Ishikawa (cell line): ENCODE results near the gene CA10.
A peak's percentile ranks its signal among the peaks of the same experiment; 100 is the strongest.

Experiments
- CEBPB ChIP-seq: IDR thresholded peaks from 2 replicates; pipeline ENCODE4 v1.6.1; 2012
- CREB1 ChIP-seq: IDR thresholded peaks from 2 replicates; pipeline ENCODE4 v1.6.1; 2012; ENCODE audit warnings: low read depth
- EGR1 ChIP-seq: IDR thresholded peaks from 2 replicates; pipeline ENCODE4 v1.6.1; 2012
- EP300 ChIP-seq: IDR thresholded peaks from 2 replicates; pipeline ENCODE4 v1.6.1; 2012; ENCODE audit warnings: borderline replicate concordance
- FOXM1 ChIP-seq: IDR thresholded peaks from 2 replicates; pipeline ENCODE4 v1.6.1; 2012; ENCODE audit warnings: low read depth, borderline replicate concordance
- MAX ChIP-seq: IDR thresholded peaks from 2 replicates; pipeline ENCODE4 v1.6.1; 2012
- NFIC ChIP-seq: IDR thresholded peaks from 2 replicates; pipeline ENCODE4 v1.6.1; 2012
- RAD21 ChIP-seq: IDR thresholded peaks from 2 replicates; pipeline ENCODE4 v1.6.1; 2012; ENCODE audit warnings: low read depth
- REST ChIP-seq: IDR thresholded peaks from 2 replicates; pipeline ENCODE4 v1.6.1; 2012; ENCODE audit warnings: low read depth, mild to moderate bottlenecking
- TAF1 ChIP-seq: IDR thresholded peaks from 2 replicates; pipeline ENCODE4 v1.6.1; 2012; ENCODE audit warnings: low read depth, mild to moderate bottlenecking
- TCF12 ChIP-seq: IDR thresholded peaks from 2 replicates; pipeline ENCODE4 v1.6.1; 2012; ENCODE audit warnings: low read depth
- TEAD4 ChIP-seq: IDR thresholded peaks from 2 replicates; pipeline ENCODE4 v1.6.1; 2012
- USF1 ChIP-seq: IDR thresholded peaks from 2 replicates; pipeline ENCODE4 v1.6.1; 2012
- YY1 ChIP-seq: IDR thresholded peaks from 2 replicates; pipeline ENCODE4 v1.6.1; 2012; ENCODE audit warnings: low read depth
- ZBTB7A ChIP-seq: IDR thresholded peaks from 2 replicates; pipeline ENCODE4 v1.6.1; 2012; ENCODE audit warnings: low read depth

The CA10 gene

GRCh38 chr17:51636291-51636690 lies 522.2 kb downstream of the CA10 start:
- no peak for TF ChIP-seq YY1
- no peak for TF ChIP-seq CREB1
- no peak for TF ChIP-seq REST
- TF ChIP-seq EP300: no peak
- peak; percentile 45 for TF ChIP-seq TEAD4

GRCh38 chr17:51630101-51630671 lies 528.3 kb downstream of the CA10 start:
- TF ChIP-seq EGR1: no peak
- TF ChIP-seq CEBPB: no peak
- TF ChIP-seq FOXM1: no peak
- TF ChIP-seq REST: no peak
- no peak for TF ChIP-seq USF1

DNA sequence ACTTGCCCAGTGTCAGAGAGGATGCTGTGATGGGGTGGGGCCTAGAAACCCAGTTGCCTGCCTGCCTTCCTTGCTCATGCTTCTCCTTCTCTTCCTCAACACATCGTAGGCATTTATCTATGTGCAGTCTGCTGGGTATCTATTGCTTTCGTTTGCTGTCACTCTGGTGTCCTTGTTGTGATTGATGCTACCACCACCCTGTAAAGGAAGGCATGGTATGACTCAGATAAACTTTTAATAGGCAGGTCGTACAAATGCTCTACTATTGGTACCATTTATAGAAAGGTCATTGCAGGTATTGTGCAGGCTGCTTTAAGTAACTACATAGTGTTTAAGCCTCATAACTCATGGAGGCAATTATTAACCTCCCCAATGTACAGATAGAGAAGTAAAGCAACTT lies 529.3 kb downstream of the CA10 start:
- TF ChIP-seq MAX (no peak), REST (no peak), USF1 (no peak), TAF1 (no peak), NFIC (no peak), CREB1 (no peak), TEAD4 (no peak), TCF12 (no peak), RAD21 (no peak)

GRCh38 chr17:51627779-51628178 lies 530.7 kb downstream of the CA10 start:
- TF ChIP-seq TEAD4: no peak
- TF ChIP-seq RAD21: no peak
- no peak for TF ChIP-seq EGR1
- TF ChIP-seq FOXM1: no peak
- TF ChIP-seq YY1: no peak
- no peak for TF ChIP-seq USF1
- no peak for TF ChIP-seq NFIC
- TF ChIP-seq CEBPB: no peak
- no peak for TF ChIP-seq EP300
- no peak for TF ChIP-seq ZBTB7A
- no peak for TF ChIP-seq TCF12

GRCh38 chr17:51618476-51618875 lies 540.0 kb downstream of the CA10 start:
- TF ChIP-seq EGR1 (no peak), REST (no peak), TCF12 (no peak), TEAD4 (no peak), TAF1 (no peak), USF1 (no peak), RAD21 (no peak), CEBPB (no peak), CREB1 (no peak), ZBTB7A (no peak), EP300 (no peak), FOXM1 (no peak)
